GM12878 (cell line): ENCODE results near the gene BTBD6. TPM values are rescaled to one million over a fixed set of nuclear protein-coding genes. Genes with fewer than 3 reads are reported as not detected.

ENCODE experiments used
- ATAC-seq: fragments of 200-7000 bp; cut with Tn5 transposase; 3 replicates; pipeline ENCODE4 v1.9.1; 2020; ENCODE audit warnings: mild to moderate bottlenecking, moderate library complexity
- BruUV-seq: library from RNA; stranded (reverse); fragments of 400-500 nt; replicated peaks from 2 replicates; lab custom pipeline; 2021; lab: Mats Ljungman, UMichigan
- CTCF ChIA-PET: fragments of 300-600 bp; sonication (Branson Sonifier 250); formaldehyde crosslinking; extraction: SDS; loops from one replicate; lab custom pipeline; 2021; ENCODE audit warnings: inconsistent platforms; lab: Yijun Ruan, JAX
- POLR2A ChIA-PET: fragments of 350-600 bp; formaldehyde crosslinking; extraction: SDS; loops from one replicate; lab custom pipeline; 2021; ENCODE audit warnings: inconsistent platforms; lab: Charles Lee
- RAD21 ChIA-PET: fragments of 300-600 bp; sonication (Branson Sonifier 250); formaldehyde crosslinking; loops from one replicate; lab custom pipeline; 2023; ENCODE audit warnings: antibody characterized with exemption; ENCODE audit not compliant: unreplicated experiment; lab: Charles Lee
- SMC1A ChIA-PET: fragments of 300-600 bp; sonication (Branson Sonifier 250); formaldehyde crosslinking; loops from one replicate; lab custom pipeline; 2023; ENCODE audit not compliant: unreplicated experiment, uncharacterized antibody; lab: Charles Lee
- DNase-seq: peaks from one replicate; pipeline ENCODE4 v3.0.0-alpha.2; 2011; ENCODE audit warnings: low read depth, low spot score
- FAIRE-seq: peaks from 3 replicates; lab custom pipeline; 2011; peaks lifted over from hg19 to GRCh38; lab: Jason Lieb, UNC
- H2AFZ ChIP-seq: 2 replicates; pipeline ENCODE4 v1.6.0; 2011; ENCODE audit warnings: low read depth, low read length, control low read depth; ENCODE audit not compliant: control insufficient read depth
- H3K27ac ChIP-seq: 2 replicates; pipeline ENCODE4 v1.5.1; 2011; ENCODE audit warnings: control low read depth; ENCODE audit not compliant: control insufficient read depth, insufficient read depth
- H3K27me3 ChIP-seq, 2 experiments: replicated peaks in 1 of 2; 2 replicates each; pipeline versions ENCODE4 v1.6.0 to v1.6.1; 2011; ENCODE audit warnings: low read length in 1 of 2; ENCODE audit not compliant: control insufficient read depth in 2 of 2, insufficient read depth in 2 of 2
- H3K36me3 ChIP-seq, 2 experiments: 2 replicates each; pipeline ENCODE4 v1.5.1; 2011; ENCODE audit warnings: low read length in 1 of 2; ENCODE audit not compliant: control insufficient read depth in 2 of 2, insufficient read depth in 2 of 2
- H3K4me1 ChIP-seq: 2 replicates; pipeline ENCODE4 v1.6.1; 2011; ENCODE audit warnings: mild to moderate bottlenecking, low read length, moderate library complexity, mixed read lengths; ENCODE audit not compliant: control insufficient read depth, insufficient read depth
- H3K4me2 ChIP-seq: 2 replicates; pipeline ENCODE4 v1.6.0; 2011; ENCODE audit warnings: control low read depth; ENCODE audit not compliant: control insufficient read depth, insufficient read depth
- H3K4me3 ChIP-seq: fragments of 200-600 bp; sonication (generic); 2 replicates; pipeline ENCODE4 v1.5.1; 2016
- H3K79me2 ChIP-seq: 2 replicates; pipeline ENCODE4 v1.6.0; 2011; ENCODE audit warnings: low read length; ENCODE audit not compliant: control insufficient read depth, insufficient read depth
- H3K9ac ChIP-seq: 2 replicates; pipeline ENCODE4 v1.8.0; 2011; ENCODE audit warnings: low read length, control low read depth, mixed read lengths; ENCODE audit not compliant: control insufficient read depth, insufficient read depth
- H3K9me3 ChIP-seq: replicated peaks from 3 replicates; pipeline ENCODE4 v1.5.1; 2011; ENCODE audit warnings: mild to moderate bottlenecking, low read length; ENCODE audit not compliant: control insufficient read depth, insufficient read depth
- H4K20me1 ChIP-seq: 2 replicates; pipeline ENCODE4 v1.6.0; 2011; ENCODE audit not compliant: control insufficient read depth, insufficient read depth
- CHD4 ChIP-seq: fragments of 200-600 bp; sonication (generic); IDR thresholded peaks from 2 replicates; pipeline ENCODE4 v1.6.1; 2016; ENCODE audit warnings: mild to moderate bottlenecking
- DPF2 ChIP-seq: fragments of 450-650 bp; IDR thresholded peaks from 2 replicates; pipeline ENCODE4 v1.6.1; 2017; ENCODE audit warnings: mild to moderate bottlenecking
- MYB ChIP-seq: fragments of 150-350 bp; IDR thresholded peaks from 2 replicates; pipeline ENCODE4 v1.6.1; 2014; ENCODE audit warnings: mild to moderate bottlenecking, low read depth, low read length, borderline replicate concordance
- MYC ChIP-seq: IDR thresholded peaks from 2 replicates; pipeline ENCODE4 v1.6.1; 2011; ENCODE audit warnings: mild to moderate bottlenecking, low read length, moderate library complexity, inconsistent platforms; ENCODE audit not compliant: insufficient read depth, insufficient replicate concordance, insufficient read length, severe bottlenecking
- TCF3 ChIP-seq: IDR thresholded peaks from 2 replicates; pipeline ENCODE4 v1.6.1; 2012; ENCODE audit warnings: low read depth, mild to moderate bottlenecking, low read length, borderline replicate concordance; ENCODE audit not compliant: insufficient read depth
- WGBS: methylation state at CpG from one replicate; pipeline ENCODE4 v1.1.6; 2016; ENCODE audit warnings: low lambda C conversion rate; ENCODE audit not compliant: insufficient replicate concordance, insufficient coverage; ENCODE audit errors: missing lambda C conversion rate; 5-methylcytosine and 5-hydroxymethylcytosine counted together
- in situ Hi-C: fragments of 300-500 bp; cut with MboI; formaldehyde crosslinking; loops from 9 replicates; pipeline ENCODE4 v1.14.3; 2018; ENCODE audit warnings: mixed read lengths
- intact Hi-C: fragments of 100-400 bp; cut with micrococcal nuclease; formaldehyde crosslinking; loops from one replicate; pipeline ENCODE4 v1.14.2; 2022; ENCODE audit not compliant: unreplicated experiment
- polyA plus RNA-seq, 11 experiments: library from polyadenylated mRNA; depleted of rRNA in 4 of 11; unstranded in 6 of 11; stranded (reverse) in 5 of 11; fragments of >200 nt; fragmentation: Nextera tagmentation in 4 of 11; fragmentation: Illumina TruSeq in 1 of 11; extraction: Ambion mirVana in 4 of 11; extraction: Trizol in 1 of 11; gene quantifications; 1 replicate in 1 of 11; 2 replicates in 10 of 11; pipeline versions ENCODE4 v1.2.1 to v1.2.3, GENCODE V29; 2011 to 2016; ENCODE audit warnings: inconsistent platforms in 2 of 11, missing spikeins in 2 of 11, low read depth in 1 of 11
- total RNA-seq, 4 experiments: library from RNA; depleted of rRNA in 3 of 4; stranded (reverse); fragments of >200 nt in 3 of 4; fragmentation: Illumina TruSeq in 1 of 4; extraction: Trizol in 1 of 4; gene quantifications; 2 replicates each; pipeline versions ENCODE4 v1.2.1 to v1.2.3, GENCODE V29; 2013 to 2021
- TF ChIP-seq, protein P1 (sequence below): IDR thresholded peaks from 2 replicates; pipeline ENCODE4 v1.6.1; 2011; ENCODE audit warnings: mild to moderate bottlenecking, low read depth, low read length, moderate library complexity; ENCODE audit not compliant: insufficient replicate concordance

Gene BTBD6
- total and polyA plus RNA-seq, 10 of the 15 experiments (the other 5 are each of a cell fraction or from before 2014, with no cell fraction given), result 1.4 to 36.5 (median 15.8) TPM

DNA sequence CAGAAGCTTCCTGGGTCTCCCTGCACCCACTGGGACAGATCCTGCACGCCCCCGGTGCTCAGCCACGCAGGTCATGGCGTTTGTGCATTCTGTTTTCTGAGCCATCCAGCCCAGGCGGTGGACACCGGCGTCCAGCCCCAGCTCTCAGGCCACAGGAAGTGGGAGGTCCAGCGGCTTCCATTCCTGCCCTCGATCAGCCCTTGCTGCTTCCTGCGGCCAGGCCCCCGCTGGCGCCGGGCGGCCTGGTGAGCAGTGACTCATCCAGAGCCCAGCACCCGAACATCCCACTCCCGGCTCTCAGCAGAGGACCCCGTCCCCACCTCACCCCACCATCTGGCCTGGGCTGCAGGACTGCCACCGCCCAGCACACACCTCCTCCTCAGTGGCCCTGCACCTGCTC lies 49.2 kb upstream of the BTBD6 start:
- Histone ChIP-seq H3K79me2 (no peaks in the 10 kb centered on the region), H3K27me3 (peaks cover 5 to 13% of the 10 kb centered on the region in 2 experiments; a peak in 3 of 4 replicates), H3K9me3 (no peaks in the 10 kb centered on the region), H3K9ac (no peak overlapping the region), H3K36me3 (no peaks in the 10 kb centered on the region), H3K4me1 (peaks cover 9% of the 10 kb centered on the region)
- ChIA-PET SMC1A (no interaction called here), POLR2A (no interaction called here), RAD21 (no interaction called here)
- ATAC-seq, result no peak
- intact Hi-C loops, result no loop called here
- no peak for FAIRE-seq
- no TSS peak for BruUV-seq
- no peak for DNase-seq
- 11% methylated on average over 18 of the region's 18 CpGs for WGBS
- in situ Hi-C loops, result no loop called here
- TF ChIP-seq TCF3 (no peak), CHD4 (no peak), MYC (no peak), DPF2 (no peak), MYB (no peak)
- TF ChIP-seq, protein P1, sequence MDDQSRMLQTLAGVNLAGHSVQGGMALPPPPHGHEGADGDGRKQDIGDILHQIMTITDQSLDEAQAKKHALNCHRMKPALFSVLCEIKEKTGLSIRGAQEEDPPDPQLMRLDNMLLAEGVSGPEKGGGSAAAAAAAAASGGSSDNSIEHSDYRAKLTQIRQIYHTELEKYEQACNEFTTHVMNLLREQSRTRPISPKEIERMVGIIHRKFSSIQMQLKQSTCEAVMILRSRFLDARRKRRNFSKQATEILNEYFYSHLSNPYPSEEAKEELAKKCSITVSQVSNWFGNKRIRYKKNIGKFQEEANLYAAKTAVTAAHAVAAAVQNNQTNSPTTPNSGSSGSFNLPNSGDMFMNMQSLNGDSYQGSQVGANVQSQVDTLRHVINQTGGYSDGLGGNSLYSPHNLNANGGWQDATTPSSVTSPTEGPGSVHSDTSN, result no peak
- TF ChIP-seq, all 136 proteins: peak for 0
- H3K4me3 ChIP-seq, result no peak overlapping the region
- no peak overlapping the region for H3K27ac ChIP-seq
- CTCF ChIA-PET, result no interaction called here
- no peak overlapping the region for H2AFZ ChIP-seq
- no peak overlapping the region for H3K4me2 ChIP-seq
- H4K20me1 ChIP-seq, result no peaks in the 10 kb centered on the region
